SK-N-SH (cell line): Measurements from ENCODE around the gene ELF4.

Experiments used
- CTCF ChIP-seq: fragments of 200-600 bp; sonication (generic); IDR thresholded peaks from 2 replicates; pipeline ENCODE4 v1.6.1; 2017; ENCODE audit warnings: antibody characterized with exemption, mild to moderate bottlenecking, moderate library complexity
- ELF1 ChIP-seq: IDR thresholded peaks from 2 replicates; pipeline ENCODE4 v1.4.0; 2012
- FOSL2 ChIP-seq: IDR thresholded peaks from 2 replicates; pipeline ENCODE4 v1.4.0; 2012; ENCODE audit warnings: low read depth, mild to moderate bottlenecking, moderate library complexity, borderline replicate concordance
- JUND ChIP-seq: IDR thresholded peaks from 2 replicates; pipeline ENCODE4 v1.4.0; 2012
- MAX ChIP-seq: IDR thresholded peaks from 2 replicates; pipeline ENCODE4 v1.4.0; 2012; ENCODE audit warnings: low read depth
- PBX3 ChIP-seq: IDR thresholded peaks from 2 replicates; pipeline ENCODE4; 2012
- SMC3 ChIP-seq: IDR thresholded peaks from 2 replicates; pipeline ENCODE4 v1.6.1; 2012; ENCODE audit warnings: low read depth, low read length, improper control_type of control experiment
- USF1 ChIP-seq: IDR thresholded peaks from 2 replicates; pipeline ENCODE4 v1.4.0; 2012; ENCODE audit warnings: low read depth, borderline replicate concordance

GRCh38 chrX:130055103-130055502 is 55.2 kb downstream of the ELF4 start:
- no peak for TF ChIP-seq USF1
- no peak for TF ChIP-seq ELF1
- no peak for TF ChIP-seq CTCF
- no peak for TF ChIP-seq MAX
- no peak for TF ChIP-seq JUND
- TF ChIP-seq SMC3 = no peak
- TF ChIP-seq FOSL2 = no peak
- no peak for TF ChIP-seq PBX3
